GM06990 (cell line): ENCODE results near the gene ZW10.

ENCODE experiments used
- DNase-seq: peaks from one replicate; pipeline ENCODE4 v3.0.0-alpha.2; 2011; ENCODE audit not compliant: insufficient read length; ENCODE audit errors: extremely low read depth
- H3K27me3 ChIP-seq: replicated peaks from 2 replicates; pipeline ENCODE4 v1.6.0; 2011; ENCODE audit warnings: low read length; ENCODE audit not compliant: control insufficient read depth, insufficient read depth
- H3K36me3 ChIP-seq: 2 replicates; pipeline ENCODE4 v1.5.1; 2011; ENCODE audit warnings: low read length; ENCODE audit not compliant: control insufficient read depth, insufficient read depth
- H3K4me3 ChIP-seq: replicated peaks from 2 replicates; pipeline ENCODE4 v1.5.1; 2011; ENCODE audit warnings: low read depth, mild to moderate bottlenecking, control low read depth, low read length
- CTCF ChIP-seq: IDR thresholded peaks from 2 replicates; pipeline ENCODE4 v1.5.1; 2011; ENCODE audit warnings: low read length, control low read depth, mild to moderate bottlenecking, inconsistent platforms; ENCODE audit not compliant: insufficient read depth, poor library complexity, severe bottlenecking

The ZW10 gene

GRCh38 chr11:113728814-113729213 is 44.7 kb downstream of the ZW10 start:
- no peak overlapping the region for H3K4me3 ChIP-seq
- TF ChIP-seq CTCF: no peak
- H3K36me3 ChIP-seq: peaks cover 2% of the 10 kb centered on the region
- no peak for DNase-seq
- H3K27me3 ChIP-seq: no peaks in the 10 kb centered on the region

GRCh38 chr11:113725913-113726312 is 47.6 kb downstream of the ZW10 start:
- no peak for DNase-seq
- no peak for TF ChIP-seq CTCF
- Histone ChIP-seq H3K4me3 (no peak overlapping the region), H3K27me3 (no peaks in the 10 kb centered on the region), H3K36me3 (no peaks in the 10 kb centered on the region)

GRCh38 chr11:113725407-113725806 is 48.1 kb downstream of the ZW10 start:
- Histone ChIP-seq H3K27me3 (no peaks in the 10 kb centered on the region), H3K4me3 (no peak overlapping the region), H3K36me3 (no peaks in the 10 kb centered on the region)
- TF ChIP-seq CTCF: no peak
- no peak for DNase-seq

- H3K27me3 ChIP-seq: no peaks in the 10 kb centered on the region
- DNase-seq: no peak
- no peak for TF ChIP-seq CTCF
- H3K36me3 ChIP-seq: no peaks in the 10 kb centered on the region
- H3K4me3 ChIP-seq: no peak overlapping the region
Observed at GRCh38 chr11:113724778-113725177, 48.7 kb downstream of the ZW10 start.

GRCh38 chr11:113723787-113724186 is 49.7 kb downstream of the ZW10 start:
- no peak overlapping the region for H3K4me3 ChIP-seq
- DNase-seq: no peak
- no peaks in the 10 kb centered on the region for H3K27me3 ChIP-seq
- no peak for TF ChIP-seq CTCF
- no peaks in the 10 kb centered on the region for H3K36me3 ChIP-seq

- no peak for TF ChIP-seq CTCF
- Histone ChIP-seq H3K36me3 (no peaks in the 10 kb centered on the region), H3K27me3 (no peaks in the 10 kb centered on the region), H3K4me3 (no peak overlapping the region)
- no peak for DNase-seq
Observed at GRCh38 chr11:113722934-113723333, 50.6 kb downstream of the ZW10 start.
